Femur (tissue), 1 donor: ENCODE results near the gene KLHL17.

Experiments used
- DNase-seq: peaks from one replicate; pipeline ENCODE4 v3.0.0-alpha.2; 2017

The KLHL17 gene

DNA sequence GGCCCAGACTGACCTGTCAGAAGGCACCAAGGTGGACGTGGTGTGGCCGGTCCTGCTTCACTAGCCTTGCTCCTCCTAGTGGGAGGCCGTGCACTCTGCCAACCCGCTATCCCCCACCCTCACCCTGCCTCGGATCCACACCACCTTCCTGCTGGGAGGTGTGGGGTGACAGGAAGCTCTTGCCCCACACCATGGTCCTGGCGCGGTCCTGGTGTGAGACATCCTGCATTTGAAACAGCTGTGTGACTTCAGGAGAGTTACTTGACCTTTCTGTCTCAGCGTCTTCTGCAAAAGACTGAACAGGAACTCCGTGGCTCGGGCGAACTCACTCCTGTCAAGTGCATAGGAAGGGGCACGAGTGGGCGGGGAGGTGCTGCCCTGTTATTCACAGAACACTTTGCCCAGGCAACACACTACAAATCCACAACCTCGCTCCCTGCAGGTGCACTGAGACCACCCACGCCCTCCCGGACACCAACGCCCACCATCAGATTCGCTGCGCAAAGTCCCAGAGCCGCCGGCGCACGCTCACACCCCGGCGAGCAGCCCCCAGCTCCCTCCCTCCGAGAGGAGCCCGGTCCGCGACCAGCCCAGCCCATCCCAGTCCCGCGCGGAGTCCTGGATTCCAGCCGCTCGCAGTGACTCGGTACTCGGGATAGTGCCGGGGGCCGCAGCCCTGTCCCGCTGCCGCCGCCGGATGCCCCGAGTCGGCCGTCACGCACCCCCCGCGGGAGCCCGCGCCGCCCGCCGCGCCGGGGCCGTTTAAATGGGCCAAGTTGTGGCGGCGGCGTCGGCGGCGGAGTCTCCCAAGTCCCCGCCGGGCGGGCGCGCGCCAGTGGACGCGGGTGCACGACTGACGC lies 37.0 kb upstream of the KLHL17 start, which contains the start of gene SAMD11:
TSS of gene SAMD11 (plus strand) at position 793 of the 860 bp plus-strand sequence. CDS start 509 bp downstream, outside the sequence.
- peak; percentile 89 for DNase-seq

DNA sequence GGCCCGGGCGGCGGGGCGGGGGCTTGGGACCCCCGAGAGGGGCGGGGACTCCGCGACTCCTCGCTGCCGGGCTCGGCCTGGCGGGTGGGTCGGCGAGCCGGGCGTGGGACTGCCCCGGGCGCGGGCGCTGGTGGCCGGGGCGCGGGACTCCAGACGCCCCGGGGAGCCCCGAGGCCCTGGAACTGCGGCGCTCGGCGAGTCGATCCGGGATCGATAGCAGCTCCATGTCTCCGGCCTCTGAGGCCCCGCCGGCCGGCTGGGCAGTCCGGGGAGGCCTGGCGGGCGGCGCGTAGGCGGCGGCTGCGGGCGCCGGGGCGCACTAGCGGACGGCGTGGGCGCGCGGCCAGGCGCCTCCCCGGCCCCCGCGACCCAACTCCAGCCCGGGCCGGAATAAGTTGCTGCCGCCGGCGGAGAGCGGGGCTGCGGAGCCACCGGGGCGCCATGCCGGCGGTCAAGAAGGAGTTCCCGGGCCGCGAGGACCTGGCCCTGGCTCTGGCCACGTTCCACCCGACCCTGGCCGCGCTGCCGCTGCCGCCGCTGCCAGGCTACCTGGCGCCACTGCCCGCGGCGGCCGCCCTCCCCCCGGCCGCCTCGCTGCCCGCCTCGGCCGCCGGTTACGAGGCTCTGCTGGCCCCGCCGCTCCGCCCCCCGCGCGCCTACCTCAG lies 36.3 kb upstream of the KLHL17 start:
- DNase-seq = no peak

DNA sequence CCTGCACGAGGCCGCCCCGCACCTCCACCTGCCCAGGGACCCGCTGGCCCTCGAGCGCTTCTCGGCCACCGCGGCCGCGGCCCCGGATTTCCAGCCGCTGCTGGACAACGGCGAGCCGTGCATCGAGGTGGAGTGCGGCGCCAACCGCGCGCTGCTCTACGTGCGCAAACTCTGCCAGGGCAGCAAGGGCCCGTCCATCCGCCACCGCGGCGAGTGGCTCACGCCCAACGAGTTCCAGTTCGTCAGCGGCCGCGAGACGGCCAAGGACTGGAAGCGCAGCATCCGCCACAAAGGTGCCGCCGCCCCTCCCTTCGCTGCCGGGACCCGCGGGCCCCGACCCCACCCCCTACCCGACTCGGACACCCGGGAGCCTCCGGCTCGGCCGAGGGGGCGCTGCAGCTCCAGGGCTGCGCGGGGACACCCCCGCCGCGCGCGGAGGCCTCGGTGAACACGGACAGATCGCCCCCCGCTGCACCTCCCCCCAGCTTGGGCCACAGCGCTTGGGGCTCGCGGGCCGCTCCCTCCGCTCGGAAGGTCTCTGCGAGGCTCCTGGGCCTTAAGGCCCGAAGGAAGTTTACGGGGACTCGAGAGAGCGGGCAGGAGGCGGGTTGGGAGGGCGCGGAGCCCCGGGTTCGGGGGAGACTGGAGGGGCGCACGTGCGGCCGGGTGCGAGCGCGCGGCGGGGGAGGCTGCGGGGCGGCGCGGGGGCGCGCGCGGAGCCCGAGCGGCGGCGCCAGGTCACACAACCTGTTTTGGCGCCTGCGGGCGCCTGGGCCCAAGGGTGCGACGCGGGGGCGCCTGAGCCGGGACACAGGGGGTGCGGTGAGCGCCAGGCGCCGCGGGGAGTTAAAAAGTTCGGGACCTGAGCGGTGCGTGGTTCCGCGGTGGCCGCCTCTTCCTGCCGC lies 35.5 kb upstream of the KLHL17 start:
- peak; percentile 68 for DNase-seq

DNA sequence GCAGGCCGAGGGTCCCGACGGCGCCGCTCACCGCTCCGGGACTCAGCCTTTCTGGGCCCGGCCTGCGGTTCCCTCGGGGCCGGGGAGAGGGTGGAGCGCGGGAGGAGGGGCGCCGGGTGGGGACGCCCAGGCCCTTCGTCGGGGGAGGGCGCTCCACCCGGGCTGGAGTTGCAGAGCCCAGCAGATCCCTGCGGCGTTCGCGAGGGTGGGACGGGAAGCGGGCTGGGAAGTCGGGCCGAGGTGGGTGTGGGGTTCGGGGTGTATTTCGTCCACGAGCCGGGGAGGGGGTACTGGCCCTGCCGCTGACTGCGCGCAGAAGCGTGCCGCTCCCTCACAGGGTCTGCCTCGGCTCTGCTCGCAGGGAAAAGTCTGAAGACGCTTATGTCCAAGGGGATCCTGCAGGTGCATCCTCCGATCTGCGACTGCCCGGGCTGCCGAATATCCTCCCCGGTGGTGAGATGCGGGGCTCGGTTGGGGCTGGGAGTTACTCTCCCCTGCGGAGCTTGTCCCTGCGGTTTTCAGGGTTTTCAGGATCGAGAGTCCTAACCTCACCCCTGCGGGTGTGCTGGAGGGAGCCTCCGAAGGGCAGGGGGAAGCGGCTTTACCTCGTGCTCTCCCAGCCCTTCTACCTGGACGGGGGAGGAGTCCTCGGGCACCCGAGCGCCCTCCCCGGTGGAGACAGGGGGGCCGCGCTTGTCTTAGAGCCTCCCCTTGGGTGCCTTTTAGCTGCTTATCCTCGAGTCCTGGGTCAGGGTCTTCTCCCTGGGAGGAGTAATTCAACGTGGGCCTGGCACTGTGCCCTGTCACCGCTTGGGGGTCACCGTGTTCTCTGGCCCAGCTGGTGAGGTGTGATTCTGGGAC lies 34.6 kb upstream of the KLHL17 start:
- no peak for DNase-seq

DNA sequence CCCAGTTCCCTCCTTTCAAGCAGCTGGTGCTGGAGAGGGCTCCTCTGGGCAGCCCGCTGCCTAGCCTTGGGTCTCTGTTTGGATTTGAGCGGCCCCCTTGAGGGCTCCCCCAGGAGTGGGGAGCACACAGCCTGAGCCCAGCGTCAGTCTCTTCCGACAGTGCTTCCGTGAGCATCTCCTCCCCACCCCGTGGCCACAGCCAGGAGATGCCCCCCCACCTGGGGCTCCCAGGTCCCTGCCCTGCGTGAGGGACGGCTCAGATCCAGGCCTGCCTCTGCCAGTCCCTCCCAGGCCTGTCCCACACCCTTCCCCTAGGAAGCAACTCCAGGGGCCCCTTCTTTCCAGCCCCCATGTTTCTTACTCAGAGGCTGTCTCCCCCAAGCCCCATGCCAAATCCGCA lies 33.1 kb upstream of the KLHL17 start:
- no peak for DNase-seq

DNA sequence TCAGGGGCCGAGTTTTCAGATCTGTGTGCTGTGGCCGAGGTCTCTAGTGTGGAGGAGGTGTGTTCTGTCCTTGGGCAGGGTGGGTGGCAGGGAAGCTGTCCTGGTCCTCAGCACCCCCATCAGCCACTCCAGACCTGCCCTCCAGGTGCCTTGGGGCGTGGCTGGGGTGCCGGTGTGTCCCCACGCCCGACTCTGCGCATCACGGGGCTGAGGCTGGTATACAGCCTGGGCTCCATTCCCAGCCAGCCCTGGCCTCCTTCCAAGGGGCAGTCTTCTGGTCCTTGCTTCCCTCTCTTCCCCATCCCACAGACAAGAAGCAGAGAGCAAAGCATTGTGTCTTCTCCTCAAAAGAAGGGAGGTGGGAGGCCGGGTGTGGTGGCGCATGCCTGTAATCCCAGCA lies 32.6 kb upstream of the KLHL17 start:
- DNase-seq = no peak

DNA sequence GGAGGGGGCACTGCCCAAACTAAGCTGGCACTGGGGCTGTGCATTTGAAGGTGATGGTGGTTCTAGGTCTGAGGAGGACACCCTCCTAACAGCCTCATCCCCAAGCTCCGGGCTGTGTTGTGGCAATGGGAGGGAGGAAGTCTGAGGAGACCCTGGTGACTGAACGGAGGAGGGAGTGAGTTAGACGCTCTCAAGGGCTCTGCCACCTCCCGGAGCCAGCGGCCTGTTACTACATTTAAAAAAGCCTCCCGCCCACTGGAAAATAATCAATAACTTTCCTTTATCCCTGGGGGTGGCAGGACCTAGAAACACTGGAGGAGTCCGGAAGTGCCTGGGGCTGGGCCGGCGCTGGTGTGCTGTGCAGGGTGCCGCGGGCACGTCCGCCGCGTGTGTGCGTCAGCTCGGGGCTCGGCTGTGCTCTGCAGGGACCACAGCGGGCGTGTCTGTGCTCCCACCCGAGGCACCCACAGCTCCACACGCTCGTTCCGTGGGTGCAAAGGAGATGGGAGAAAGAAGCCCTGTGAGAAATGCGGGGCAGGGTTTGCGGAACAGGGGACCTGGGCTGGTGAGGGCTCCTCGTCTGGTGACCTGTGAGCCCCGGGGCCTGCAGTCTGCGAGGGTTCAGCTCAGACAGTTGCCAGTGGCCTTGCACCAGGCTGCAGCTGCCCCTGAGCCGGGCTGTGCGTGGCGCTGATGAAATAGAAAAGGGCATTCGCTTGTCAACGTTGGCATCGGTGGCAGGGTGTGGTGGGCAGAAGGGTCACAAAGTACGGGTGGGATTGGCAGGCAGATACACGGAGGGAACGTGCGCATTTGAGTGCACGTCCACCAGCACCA lies 31.3 kb upstream of the KLHL17 start:
- DNase-seq = no peak

DNA sequence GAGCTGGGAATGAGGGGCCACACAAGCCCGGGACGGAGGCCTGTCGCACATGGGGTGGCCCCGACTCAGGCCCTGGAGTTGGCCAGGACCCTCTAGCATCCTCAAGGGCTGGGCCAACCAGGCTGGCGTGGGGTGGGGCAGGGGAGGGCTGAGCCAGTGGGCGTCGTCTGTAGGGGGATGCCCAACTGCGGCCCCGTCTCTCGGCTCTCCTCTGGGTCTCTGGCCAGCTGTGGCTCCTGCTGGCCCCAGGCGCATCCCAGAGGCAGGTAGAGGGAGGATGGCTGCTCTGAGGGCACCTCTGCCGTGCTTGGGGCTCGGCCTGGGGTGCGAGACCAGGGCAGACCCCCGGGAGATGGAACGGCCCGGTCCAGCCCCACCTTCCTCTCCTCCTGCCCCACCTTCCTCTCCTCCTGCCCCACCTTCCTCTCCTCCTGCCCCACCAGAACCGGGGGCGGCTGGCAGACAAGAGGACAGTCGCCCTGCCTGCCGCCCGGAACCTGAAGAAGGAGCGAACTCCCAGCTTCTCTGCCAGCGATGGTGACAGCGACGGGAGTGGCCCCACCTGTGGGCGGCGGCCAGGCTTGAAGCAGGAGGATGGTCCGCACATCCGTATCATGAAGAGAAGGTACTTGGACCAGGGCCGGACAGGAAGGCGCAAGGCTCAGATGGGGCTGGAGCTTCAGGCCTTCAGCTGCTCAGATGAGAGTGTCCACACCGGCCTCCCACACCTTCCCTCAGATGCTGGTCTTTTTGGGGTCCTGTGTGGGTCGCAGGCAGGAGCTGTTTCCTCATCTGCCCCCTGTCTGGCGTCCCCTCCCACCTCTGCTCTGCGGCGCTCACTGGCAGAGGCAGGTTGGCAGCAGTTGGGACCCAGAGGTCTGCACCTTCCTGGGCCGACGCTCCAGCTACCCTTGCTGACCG lies 30.4 kb upstream of the KLHL17 start:
- DNase-seq = no peak

DNA sequence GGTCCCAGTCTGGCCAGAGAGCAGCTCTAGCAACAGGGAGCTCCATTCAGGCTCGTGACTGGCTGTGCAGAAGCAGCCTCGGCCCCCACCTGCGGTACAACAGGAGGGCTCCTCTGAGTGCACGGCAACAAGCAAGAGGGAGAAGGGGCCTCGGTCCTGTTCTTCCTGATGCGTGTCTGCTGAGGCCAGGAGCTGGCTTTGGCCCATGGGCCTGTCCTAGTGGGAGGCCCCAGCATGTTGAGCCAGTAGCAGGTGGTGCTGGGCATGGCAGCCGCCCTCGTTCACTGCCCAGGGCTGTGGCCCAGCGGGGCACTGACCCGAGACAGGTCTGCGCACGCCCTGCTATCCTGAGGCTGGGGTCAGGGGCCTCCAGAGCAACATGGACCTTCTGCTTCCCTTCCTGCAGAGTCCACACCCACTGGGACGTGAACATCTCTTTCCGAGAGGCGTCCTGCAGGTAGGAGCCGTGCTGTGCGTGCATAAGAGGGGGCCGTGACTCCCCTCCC lies 29.7 kb upstream of the KLHL17 start:
- DNase-seq = no peak

DNA sequence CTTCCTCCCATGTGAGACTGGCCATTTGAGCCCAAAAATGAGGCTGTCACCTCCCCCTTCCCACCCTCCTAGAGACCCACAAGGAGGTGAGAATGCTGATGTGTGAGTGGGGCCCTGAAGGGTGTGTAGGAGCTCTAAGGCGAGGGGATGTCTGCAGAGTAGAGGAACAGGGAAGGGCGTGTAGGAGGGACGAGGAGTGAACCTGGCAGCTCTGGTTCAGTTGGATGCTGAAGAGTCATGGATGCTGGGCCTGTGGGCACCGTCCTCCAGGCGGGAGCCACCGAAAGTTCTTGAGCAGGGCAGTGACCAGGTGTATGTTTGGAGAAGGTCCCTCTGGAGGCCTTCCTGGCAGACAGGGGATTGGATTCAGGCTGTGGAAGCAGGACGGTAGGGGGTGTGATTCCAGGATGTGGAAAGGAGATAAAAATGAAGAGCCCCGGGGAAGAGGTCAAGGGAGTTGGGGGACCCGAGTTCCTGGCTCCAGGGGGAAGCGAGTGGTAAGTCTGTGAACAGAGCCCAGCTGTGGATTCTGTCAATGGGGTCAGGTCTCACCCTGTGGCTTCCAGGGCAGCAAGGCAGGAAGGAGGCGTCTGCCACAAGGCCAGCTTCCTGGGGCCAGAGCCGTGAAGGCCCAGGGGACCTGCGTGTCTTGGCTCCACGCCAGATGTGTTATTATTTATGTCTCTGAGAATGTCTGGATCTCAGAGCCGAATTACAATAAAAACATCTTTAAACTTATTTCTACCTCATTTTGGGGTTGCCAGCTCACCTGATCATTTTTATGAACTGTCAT lies 28.8 kb upstream of the KLHL17 start:
- no peak for DNase-seq

DNA sequence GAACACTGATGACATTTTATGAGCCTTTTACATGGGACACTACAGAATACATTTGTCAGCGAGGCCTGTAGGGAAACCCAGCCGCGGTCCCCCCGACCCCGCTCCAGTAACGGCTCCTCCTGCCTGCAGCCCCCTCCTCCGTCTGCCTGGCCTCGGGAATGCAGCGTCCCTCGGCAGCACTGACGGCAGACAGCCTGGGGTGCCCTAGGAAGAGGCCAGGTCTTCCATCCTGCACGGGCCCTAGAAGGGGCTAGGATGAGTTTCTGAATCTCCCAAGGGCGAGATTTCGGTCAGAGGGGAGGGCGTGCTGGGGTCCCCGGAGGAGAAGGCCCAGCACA lies 28.2 kb upstream of the KLHL17 start:
- no peak for DNase-seq

DNA sequence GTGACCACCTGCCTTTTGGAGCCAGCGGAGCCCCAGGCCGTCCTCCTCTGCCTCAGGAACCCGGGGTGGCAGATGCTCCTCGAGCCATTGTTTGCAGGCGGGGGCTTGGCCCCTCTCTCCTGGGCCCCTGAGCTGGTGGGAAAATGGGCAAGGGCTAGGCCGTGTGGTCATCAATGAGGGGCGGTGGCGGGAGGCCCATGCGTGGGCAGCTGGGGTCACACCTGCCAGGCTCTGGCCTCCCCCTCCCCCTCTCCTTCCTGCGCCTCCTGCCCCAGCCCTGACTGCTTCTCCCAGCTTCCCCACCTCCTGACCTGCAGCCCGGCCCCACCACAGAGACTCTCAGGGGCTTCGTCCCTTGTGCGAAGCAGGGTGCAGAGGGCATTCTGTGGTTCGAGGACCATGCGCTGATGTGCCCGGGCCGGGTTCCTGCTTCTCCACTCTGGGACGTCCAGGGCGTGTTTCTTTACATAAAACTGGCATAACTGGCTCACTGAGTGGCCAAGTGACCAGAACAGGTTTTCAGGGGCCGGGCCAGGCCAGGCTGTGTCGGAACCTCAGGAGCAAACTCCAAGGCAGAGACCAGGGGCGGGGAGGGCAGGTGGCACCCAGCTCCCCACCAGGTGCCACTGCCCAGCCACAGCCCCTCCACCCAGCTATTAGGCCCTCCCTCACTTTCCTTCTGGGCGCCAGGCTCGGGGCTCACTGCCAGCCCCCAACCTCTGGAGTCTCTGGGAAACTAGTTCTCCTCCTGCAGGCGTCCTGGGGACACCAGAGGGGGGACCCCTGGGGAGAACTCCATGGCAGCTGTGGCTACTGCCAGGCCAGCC lies 27.4 kb upstream of the KLHL17 start:
- no peak for DNase-seq

DNA sequence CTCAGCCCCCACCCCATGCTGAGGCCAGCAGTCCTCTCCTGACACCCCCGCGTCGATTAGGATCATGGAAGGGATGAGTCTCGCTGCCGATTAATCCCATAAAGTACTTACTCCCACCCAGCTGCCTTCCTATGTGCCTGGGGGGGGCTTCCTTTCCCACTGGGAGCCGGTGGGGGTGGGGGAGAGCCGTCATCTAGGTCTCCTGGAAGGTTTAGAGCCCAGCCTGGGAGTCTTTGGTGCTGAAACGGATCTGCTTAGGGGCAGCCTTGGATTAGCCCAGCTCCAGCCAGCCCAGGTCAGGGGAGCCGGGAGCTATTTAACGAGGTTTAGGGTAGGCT lies 26.8 kb upstream of the KLHL17 start:
- no peak for DNase-seq

DNA sequence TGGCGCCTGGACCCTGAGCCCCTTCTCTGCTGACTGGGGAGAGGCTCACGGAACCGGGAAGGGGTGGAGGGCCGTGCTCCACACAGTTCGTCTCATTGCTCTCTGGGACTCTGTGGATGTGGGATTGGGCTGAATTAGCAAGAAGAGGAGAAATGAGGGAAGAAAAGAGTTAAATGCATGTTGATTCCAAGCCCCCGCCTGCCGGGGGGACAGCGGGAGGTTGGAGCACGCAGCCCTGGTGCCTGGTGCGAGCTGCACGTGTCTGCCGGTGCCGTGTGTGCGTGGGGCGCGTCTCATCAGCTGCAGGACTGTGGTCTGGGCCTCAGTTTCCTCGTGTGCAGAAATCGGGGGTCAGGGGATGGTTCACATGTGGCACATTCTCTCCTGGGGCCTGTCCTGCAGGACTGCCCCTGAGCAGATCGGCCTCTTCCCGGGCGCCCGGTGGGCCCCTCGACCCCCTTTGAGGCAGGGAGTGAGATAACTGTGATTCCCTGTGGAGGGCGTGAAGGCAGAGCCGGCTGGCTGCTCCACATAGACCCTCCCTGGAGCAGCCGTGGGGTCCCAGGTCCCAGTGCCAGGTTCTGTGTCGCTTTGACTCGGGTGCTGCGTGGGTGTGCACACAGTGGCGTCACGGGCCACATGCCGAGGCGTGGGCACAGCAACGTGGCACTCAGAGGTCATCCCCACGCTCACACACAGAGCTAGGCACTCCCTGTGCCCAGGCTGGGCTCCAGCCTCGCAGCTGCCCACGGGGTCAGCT lies 25.2 kb upstream of the KLHL17 start:
- DNase-seq = no peak

DNA sequence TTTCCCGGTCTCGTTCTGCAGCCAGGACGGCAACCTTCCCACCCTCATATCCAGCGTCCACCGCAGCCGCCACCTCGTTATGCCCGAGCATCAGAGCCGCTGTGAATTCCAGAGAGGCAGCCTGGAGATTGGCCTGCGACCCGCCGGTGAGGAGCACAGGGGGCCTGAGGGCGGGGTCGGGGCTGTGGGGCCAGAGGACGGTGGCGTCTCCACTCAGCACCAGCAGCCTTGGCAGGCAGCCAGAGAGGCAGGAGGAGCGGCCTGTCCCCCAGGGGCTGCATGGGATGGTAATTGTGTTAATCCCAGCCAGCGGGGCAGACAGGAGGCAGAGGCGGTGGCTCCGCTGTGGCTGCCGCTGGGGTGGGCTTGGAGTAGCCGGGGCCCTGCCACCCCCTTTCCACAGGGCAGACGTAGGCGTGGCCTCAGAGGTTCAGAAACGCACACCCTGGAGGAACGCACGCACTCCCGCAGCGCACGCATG lies 24.6 kb upstream of the KLHL17 start:
- peak; percentile 61 for DNase-seq

DNA sequence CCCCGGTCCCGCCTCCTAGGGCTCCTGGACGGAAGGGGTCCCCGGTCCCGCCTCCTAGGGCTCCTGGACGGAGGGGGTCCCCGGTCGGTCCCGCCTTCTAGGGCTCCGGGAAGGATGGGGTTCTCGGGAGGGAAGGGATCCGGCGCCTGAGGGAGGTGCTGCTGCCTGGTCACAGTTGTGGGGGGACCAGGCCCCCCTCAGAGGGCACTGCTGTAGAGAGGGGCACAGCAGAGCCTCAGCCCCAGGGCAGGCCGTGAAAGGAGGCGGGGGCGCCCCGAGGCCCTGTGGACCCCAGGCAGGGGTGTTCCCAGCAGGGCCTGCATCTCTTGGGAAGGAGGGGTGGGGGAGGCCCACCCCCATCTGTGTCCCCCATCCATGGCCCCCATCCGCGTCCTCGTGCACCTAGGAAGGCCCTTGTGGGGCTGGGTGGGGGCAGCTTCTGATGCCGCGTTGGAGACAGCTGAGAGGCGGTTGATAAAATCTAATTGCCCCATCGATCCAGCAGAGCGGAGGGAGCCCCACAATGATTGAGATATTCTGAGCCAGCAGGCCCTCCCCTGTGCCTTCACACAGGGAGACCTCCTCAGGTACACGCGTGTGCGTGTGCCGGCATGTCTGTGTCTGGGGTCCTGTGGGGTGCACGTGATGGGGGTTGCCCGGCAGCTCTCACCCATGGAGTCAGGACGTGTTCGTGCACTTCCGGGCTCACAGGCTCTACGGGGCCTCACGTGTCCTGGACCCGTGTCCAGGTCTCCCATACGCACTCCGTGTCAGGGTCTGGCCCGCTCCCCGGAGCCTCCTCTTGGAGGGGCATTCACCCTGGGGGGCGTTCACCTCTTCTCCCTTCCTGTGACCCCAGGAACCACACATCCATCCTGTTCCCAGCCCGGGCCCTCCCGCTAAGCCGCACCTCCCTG lies 23.8 kb upstream of the KLHL17 start:
- DNase-seq = no peak
